ENCODE data around the gene ZNF385D. TPM values are rescaled to one million over a fixed set of nuclear protein-coding genes. Genes with fewer than 3 reads are reported as not detected.
A peak's percentile ranks its signal among the peaks of the same experiment; 100 is the strongest.

Gene ZNF385D
- total RNA-seq, 1 donor from 2014 or later, result under 0.01 TPM

DNA sequence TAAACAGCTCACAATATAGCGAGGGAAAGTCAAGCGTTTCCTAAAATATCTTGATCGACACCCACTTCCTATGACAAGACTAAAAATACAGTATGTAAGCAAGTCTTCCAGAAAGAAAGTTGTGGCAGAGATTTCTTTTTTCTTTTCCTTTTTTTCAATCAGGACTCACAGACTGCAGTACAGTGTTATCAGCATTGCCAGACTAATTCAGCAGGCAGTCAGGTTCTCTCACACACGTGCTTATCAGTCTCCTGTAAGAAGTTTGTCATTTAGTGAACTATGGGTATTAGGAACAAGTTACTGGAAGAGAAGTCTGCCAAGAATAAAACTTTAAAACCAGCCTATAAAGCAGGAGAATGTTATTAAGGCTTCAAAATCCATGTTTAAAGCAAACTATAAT lies 32.8 kb upstream of the ZNF385D start:
- TF ChIP-seq, protein P1, sequence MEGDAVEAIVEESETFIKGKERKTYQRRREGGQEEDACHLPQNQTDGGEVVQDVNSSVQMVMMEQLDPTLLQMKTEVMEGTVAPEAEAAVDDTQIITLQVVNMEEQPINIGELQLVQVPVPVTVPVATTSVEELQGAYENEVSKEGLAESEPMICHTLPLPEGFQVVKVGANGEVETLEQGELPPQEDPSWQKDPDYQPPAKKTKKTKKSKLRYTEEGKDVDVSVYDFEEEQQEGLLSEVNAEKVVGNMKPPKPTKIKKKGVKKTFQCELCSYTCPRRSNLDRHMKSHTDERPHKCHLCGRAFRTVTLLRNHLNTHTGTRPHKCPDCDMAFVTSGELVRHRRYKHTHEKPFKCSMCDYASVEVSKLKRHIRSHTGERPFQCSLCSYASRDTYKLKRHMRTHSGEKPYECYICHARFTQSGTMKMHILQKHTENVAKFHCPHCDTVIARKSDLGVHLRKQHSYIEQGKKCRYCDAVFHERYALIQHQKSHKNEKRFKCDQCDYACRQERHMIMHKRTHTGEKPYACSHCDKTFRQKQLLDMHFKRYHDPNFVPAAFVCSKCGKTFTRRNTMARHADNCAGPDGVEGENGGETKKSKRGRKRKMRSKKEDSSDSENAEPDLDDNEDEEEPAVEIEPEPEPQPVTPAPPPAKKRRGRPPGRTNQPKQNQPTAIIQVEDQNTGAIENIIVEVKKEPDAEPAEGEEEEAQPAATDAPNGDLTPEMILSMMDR (IDR thresholded peaks at IDR 0.05; ENCODE audit: insufficient read depth, low read length, severe bottlenecking), result no peak
- H3K4me3 ChIP-seq (ENCODE audit: low read depth, low read length), result no peak overlapping the region
- H3K27me3 ChIP-seq (ENCODE audit: control insufficient read depth, insufficient read depth, low read length), result no peaks in the 10 kb centered on the region
- FAIRE-seq (no peak), DNase-seq (ENCODE audit: low read depth) (no peak)
- H3K36me3 ChIP-seq (ENCODE audit: control insufficient read depth, insufficient read depth, low read length), result no peaks in the 10 kb centered on the region

DNA sequence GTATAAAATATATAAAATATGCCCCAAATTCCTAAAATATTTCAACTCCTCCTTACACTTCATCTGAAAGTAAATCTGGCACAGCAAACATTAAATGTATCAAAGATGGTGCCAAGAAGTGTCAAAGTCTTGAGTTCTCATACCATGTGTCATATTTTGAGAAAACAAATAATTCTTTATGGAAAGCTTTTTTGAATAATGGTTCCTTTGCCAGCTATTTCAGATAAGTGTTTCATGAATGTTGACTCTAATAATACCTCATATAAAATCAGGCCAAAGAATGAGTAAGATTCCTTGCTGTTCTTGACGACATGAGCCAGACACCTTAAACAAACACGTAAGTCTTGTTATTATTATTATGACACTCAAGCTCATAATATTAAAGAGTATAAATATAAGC lies 30.3 kb upstream of the ZNF385D start:
- Histone ChIP-seq H3K4me3 (ENCODE audit: low read depth, low read length) (no peak overlapping the region), H3K36me3 (ENCODE audit: control insufficient read depth, insufficient read depth, low read length) (no peaks in the 10 kb centered on the region), H3K27me3 (ENCODE audit: control insufficient read depth, insufficient read depth, low read length) (no peaks in the 10 kb centered on the region)
- DNase-seq (ENCODE audit: low read depth), result peak; percentile 10
- FAIRE-seq, result no peak
- TF ChIP-seq, protein P1 (IDR thresholded peaks at IDR 0.05; ENCODE audit: insufficient read depth, low read length, severe bottlenecking), result no peak

DNA sequence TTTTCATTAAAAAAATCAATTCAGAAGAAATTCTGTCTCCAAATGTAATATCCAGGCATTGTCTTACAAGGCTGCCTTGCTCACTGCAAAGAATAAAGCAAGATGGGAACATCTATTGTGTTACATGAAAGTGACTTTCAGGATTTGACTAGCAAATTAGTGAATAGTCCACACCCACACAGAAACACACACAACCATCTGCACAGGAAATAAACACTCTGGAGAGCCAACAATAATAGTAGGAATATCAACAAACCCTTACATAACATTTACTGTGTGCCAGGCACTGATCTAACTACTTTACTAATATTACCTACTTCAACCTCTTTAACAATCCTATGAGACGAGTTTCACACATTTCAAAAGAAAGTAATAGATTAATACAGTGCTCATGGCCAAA lies 28.9 kb upstream of the ZNF385D start:
- DNase-seq (ENCODE audit: low read depth) (peak; percentile 34), FAIRE-seq (no peak)
- Histone ChIP-seq H3K36me3 (ENCODE audit: control insufficient read depth, insufficient read depth, low read length) (no peaks in the 10 kb centered on the region), H3K4me3 (ENCODE audit: low read depth, low read length) (no peak overlapping the region), H3K27me3 (ENCODE audit: control insufficient read depth, insufficient read depth, low read length) (no peaks in the 10 kb centered on the region)
- TF ChIP-seq, protein P1 (IDR thresholded peaks at IDR 0.05; ENCODE audit: insufficient read depth, low read length, severe bottlenecking), result no peak

DNA sequence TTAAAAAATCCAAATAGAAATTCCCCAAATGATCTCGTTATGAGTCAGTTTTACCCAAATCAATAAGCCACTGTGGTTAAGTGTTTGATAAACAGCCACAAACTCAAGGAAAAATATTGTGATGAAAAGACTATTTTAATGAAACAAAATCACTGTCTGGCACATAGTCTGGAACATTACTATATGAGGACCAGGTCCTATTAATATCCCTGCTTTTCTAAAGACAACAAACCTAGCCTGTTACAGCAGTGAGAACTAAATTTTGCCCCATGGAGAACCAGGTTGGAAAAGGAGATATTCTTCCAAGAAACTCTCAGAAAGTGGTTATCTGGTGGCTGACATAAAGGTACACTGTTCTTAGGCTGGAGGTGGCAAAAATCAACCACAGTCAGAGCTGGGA lies 27.7 kb upstream of the ZNF385D start:
- no peaks in the 10 kb centered on the region for H3K36me3 ChIP-seq (ENCODE audit: control insufficient read depth, insufficient read depth, low read length)
- H3K4me3 ChIP-seq (ENCODE audit: low read depth, low read length), result no peak overlapping the region
- no peaks in the 10 kb centered on the region for H3K27me3 ChIP-seq (ENCODE audit: control insufficient read depth, insufficient read depth, low read length)
- DNase-seq (ENCODE audit: low read depth) (no peak), FAIRE-seq (no peak)
- TF ChIP-seq, protein P1 (IDR thresholded peaks at IDR 0.05; ENCODE audit: insufficient read depth, low read length, severe bottlenecking), result no peak

DNA sequence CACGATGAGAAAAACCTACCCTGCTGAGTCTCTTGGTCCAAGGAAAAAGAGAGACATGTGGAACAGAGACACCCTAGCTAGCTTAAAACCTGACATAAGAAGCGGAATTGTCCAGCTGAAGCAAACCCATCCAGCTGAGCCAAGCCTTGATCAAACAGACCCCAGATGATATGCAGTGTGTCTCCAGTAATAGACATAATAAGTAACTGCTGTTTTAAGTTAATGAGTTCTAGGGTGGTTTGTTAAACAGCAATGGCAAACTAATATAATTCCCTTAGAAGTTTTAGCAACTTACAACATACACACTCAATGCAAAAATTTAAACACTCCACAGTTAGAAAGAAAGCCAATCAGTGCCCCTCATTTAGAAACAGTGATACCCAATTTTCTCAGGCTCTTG lies 26.8 kb upstream of the ZNF385D start:
- TF ChIP-seq, protein P1 (IDR thresholded peaks at IDR 0.05; ENCODE audit: insufficient read depth, low read length, severe bottlenecking), result no peak
- no peak for FAIRE-seq
- H3K4me3 ChIP-seq (ENCODE audit: low read depth, low read length), result no peak overlapping the region
- DNase-seq (ENCODE audit: low read depth), result no peak
- H3K27me3 ChIP-seq (ENCODE audit: control insufficient read depth, insufficient read depth, low read length), result no peaks in the 10 kb centered on the region
- H3K36me3 ChIP-seq (ENCODE audit: control insufficient read depth, insufficient read depth, low read length), result no peaks in the 10 kb centered on the region

DNA sequence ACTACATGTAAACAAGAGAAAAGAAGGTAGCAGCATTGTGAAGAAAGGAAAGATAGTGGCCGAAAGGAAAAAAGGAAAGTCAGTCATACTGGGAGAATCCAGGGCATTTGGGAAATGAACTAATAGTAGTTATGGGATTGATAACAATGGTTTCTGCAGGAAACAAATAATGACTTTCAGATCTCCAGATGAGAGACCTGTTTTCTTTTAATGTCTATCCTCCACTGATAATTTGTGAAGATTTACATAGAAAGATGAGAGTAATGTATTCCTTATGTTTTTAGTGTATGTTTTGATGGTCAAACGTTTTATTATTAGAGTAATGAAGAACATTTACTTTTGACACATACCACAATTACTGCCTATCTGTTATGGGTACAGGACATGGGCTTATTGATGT lies 15.0 kb upstream of the ZNF385D start:
- TF ChIP-seq, protein P1 (IDR thresholded peaks at IDR 0.05; ENCODE audit: insufficient read depth, low read length, severe bottlenecking), result no peak
- Histone ChIP-seq H3K36me3 (ENCODE audit: control insufficient read depth, insufficient read depth, low read length) (no peaks in the 10 kb centered on the region), H3K4me3 (ENCODE audit: low read depth, low read length) (no peak overlapping the region), H3K27me3 (ENCODE audit: control insufficient read depth, insufficient read depth, low read length) (no peaks in the 10 kb centered on the region)
- FAIRE-seq (no peak), DNase-seq (ENCODE audit: low read depth) (no peak)

Data from bronchial epithelial cell (primary cell).